GM12874 (cell line): ENCODE results near the gene AGBL1.

ENCODE experiments used
- TF ChIP-seq, protein P1 (sequence below): IDR thresholded peaks from 2 replicates; pipeline ENCODE4 v1.5.1; 2011; ENCODE audit warnings: low read depth, mild to moderate bottlenecking, control low read depth, low read length, moderate library complexity; ENCODE audit not compliant: insufficient read depth

AGBL1 gene

DNA sequence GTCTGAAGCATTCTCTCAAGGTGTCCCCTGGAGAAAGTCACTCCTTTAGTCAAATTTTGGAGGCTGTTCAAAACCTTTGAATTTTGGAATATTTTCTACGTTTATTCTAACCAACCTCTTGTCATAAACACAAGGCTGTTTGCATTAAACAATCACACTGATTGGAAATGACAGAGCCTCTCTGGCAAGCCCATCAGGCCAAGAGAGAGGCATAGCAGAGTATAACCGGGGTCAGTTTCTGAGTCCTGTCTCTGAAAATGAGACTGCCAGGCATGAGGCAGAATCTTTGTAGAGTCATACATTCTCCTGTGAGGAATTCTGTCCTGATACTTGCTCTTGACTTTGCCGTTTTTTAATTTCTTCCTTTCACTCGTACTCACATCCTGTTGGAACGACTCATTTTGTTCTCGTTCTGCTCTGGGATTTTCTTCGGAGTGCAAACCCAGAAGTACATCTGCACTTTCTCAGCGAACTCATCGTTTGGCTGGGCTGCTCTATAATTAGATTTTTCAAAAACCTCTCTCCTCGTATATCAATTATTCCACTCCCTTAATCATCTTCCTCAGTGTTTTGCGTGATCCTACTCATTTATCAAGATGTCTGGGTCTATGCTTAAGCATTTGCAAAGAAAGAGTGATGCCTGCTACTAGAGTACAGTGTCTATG, 114.2 kb downstream of the AGBL1 start:
- TF ChIP-seq, protein P1, sequence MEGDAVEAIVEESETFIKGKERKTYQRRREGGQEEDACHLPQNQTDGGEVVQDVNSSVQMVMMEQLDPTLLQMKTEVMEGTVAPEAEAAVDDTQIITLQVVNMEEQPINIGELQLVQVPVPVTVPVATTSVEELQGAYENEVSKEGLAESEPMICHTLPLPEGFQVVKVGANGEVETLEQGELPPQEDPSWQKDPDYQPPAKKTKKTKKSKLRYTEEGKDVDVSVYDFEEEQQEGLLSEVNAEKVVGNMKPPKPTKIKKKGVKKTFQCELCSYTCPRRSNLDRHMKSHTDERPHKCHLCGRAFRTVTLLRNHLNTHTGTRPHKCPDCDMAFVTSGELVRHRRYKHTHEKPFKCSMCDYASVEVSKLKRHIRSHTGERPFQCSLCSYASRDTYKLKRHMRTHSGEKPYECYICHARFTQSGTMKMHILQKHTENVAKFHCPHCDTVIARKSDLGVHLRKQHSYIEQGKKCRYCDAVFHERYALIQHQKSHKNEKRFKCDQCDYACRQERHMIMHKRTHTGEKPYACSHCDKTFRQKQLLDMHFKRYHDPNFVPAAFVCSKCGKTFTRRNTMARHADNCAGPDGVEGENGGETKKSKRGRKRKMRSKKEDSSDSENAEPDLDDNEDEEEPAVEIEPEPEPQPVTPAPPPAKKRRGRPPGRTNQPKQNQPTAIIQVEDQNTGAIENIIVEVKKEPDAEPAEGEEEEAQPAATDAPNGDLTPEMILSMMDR: no peak

DNA sequence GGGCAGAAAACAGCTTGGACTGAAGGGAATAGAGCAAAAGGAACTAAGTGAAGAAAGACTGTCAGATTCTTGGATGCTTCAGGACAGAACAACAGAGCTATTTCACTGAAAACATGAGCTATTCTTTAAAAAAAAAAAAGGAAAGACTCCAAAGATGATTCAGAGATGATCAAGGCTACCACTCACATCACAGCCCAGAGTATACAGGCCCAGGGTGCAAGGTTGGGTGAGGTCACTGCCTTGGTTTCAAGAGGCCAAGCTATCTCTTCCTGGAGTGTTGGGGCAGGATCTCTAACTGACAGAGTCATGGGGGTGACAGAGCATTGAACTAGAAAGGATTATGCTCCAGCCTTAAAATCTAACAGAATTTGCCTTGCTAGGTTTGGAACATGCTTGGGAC, 118.1 kb downstream of the AGBL1 start:
- TF ChIP-seq, protein P1: no peak

DNA sequence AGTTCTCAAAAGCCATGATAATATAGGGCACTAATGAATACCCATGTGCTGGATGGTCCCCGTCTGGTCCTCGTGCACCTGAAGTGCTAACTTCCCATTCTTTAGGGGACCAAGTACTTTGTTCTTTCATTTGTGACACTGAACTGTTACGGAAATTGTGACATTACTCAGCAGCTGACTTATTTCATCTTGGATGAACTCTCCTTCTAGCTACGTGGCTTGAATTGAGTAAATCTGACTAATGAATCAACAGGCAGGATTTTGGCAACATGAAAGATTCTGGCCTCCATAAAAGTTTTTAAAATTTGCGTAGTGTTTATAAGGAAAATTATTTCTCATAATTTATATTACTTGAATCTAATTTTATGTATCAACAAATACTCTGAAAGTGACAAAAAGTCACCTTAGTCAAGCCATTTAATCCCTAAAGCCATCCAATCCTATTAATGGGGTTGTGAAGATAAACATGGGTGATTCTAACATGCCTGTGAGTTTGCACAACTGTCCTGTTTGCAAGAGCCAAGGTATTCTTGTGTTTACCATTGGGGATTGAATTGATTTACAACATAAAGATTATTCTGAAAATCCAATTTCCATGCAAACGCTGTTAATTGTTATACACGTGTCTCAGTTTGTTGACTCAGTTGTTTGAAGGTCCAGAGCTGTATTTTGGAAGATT, 119.9 kb downstream of the AGBL1 start:
- TF ChIP-seq, protein P1: no peak

DNA sequence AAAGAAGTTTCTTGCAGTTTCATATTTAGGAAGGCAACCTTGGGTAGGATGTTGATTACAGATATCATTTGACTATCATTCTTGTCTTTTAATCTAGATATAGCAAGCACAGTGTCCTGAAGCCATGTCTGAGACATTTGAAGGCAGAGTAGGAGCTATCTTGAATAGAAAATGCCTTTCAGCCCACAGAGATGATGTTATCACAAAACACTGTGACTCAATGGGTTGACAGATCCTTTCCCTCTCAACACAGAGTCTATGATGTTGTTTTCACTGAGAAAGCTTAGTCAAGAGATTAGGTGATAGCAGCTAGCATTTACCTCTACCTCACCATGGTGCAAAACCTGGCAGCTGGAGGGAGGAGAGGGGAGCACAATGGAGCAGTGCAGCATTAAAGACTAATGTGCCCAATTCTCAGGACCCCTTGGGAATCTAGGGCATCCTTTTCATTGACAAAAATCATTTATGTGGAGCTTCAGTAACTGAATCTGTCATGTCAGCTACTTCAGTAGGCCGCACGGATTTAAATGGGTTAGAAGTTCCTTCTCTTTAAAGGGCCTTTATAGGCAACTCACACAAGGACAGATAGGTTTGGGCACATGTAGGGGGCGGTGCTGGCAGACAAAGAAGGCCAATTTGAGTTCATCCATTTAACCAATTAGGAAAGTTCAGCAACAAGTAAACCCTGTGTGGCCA, 121.8 kb downstream of the AGBL1 start:
- TF ChIP-seq, protein P1: no peak

DNA sequence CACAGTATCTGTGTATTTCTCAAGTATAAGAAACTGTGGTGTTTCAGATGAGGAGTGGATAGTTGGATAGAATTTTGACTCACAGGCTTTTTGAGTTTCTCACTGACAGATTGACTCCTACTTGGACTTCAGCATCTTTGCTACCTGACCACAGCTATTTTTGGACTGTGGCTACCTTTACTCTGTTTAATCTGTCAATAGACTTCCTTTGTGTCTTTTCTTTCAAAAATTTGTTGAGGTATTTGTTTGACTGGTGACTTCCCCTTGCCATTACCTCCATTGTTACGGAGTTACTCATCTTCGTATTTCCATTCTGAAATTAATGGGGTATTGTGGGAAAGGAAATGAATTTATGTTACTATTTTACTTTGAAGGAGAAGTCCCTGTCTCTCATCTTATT, 123.8 kb downstream of the AGBL1 start:
- TF ChIP-seq, protein P1: no peak

DNA sequence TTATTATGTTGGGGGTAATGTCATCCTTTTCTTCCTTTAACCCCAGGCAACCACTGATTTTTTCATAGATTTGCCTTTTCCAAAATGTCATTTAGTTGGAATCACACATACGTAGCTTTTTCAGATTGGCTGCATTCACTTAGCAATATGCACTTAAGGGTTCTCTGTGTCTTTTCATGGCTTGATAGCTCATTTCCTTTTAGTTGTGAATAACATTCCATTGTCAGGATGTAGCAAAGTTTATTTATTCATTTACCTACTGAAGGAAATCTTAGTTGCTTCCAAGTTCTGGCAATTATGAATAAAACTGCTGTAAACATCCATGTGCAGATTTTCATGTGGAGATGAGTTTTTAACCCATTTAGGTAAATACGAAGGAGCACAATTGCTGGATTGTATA, 125.4 kb downstream of the AGBL1 start:
- TF ChIP-seq, protein P1: no peak

DNA sequence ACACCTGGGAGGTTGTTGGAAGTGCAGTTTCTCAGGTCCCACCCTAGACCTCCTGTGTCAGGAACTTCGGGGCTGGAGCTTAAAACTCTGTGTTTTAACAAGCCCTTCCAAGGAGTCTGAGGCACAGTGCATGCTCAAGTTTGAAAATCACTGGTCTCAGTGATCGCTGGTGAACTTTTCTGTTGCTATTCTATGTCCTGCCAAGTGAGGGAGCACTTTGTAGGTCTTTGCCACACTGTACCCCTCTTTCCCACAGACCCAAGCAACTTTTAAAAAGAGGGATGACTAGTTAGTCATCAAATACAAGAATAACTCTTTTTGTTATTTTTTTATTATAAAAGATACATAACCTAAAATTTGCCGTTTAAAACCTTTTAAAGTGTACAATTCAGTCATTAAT, 133.7 kb downstream of the AGBL1 start:
- TF ChIP-seq, protein P1: no peak
